Caco-2 (cell line): ENCODE data around the gene DCTN3. TPM values are rescaled to one million over a fixed set of nuclear protein-coding genes. Genes with fewer than 3 reads are reported as not detected.

ENCODE experiments used
- BruUV-seq: library from RNA; stranded (reverse); fragments of 400-500 nt; replicated peaks from 2 replicates; lab custom pipeline; 2021; lab: Mats Ljungman, UMichigan
- CTCF ChIA-PET: fragments of 300-600 bp; sonication (Branson Sonifier 250); formaldehyde crosslinking; loops from one replicate; lab custom pipeline; 2022; ENCODE audit warnings: antibody characterized with exemption; lab: Charles Lee
- POLR2A ChIA-PET: fragments of 300-600 bp; sonication (Branson Sonifier 250); formaldehyde crosslinking; loops from one replicate; lab custom pipeline; 2022; ENCODE audit warnings: antibody characterized with exemption; lab: Charles Lee
- DNase-seq, 2 experiments: peaks; one replicate each; pipeline versions ENCODE4 v3.0.0 to v3.0.0-alpha.2; 2020 to 2022
- H3K27me3 ChIP-seq: replicated peaks from 2 replicates; pipeline ENCODE4 v1.6.0; 2011; ENCODE audit warnings: low read length; ENCODE audit not compliant: control insufficient read depth, insufficient read depth
- H3K36me3 ChIP-seq: 2 replicates; pipeline ENCODE4 v1.5.1; 2011; ENCODE audit warnings: low read length; ENCODE audit not compliant: control insufficient read depth, insufficient read depth
- H3K4me1 ChIP-seq: fragments of 250-450 bp; sonication (Bioruptor Pico); 2 replicates; pipeline ENCODE4 v1.5.1; 2020; ENCODE audit warnings: mild to moderate bottlenecking
- H3K4me3 ChIP-seq: 2 replicates; pipeline ENCODE4 v1.5.1; 2011; ENCODE audit warnings: low read depth, mild to moderate bottlenecking, control low read depth, low read length
- H3K9me3 ChIP-seq: fragments of 250-450 bp; sonication (Bioruptor Pico); 2 replicates; pipeline ENCODE4 v1.5.1; 2020; ENCODE audit warnings: mild to moderate bottlenecking, moderate library complexity
- H3K27ac Mint-ChIP-seq: one replicate; pipeline ENCODE4 v1.8.0; 2022; ENCODE audit warnings: mixed read lengths; ENCODE audit not compliant: unreplicated experiment
- H3K27me3 Mint-ChIP-seq: one replicate; pipeline ENCODE4 v1.8.0; 2022; ENCODE audit warnings: mixed read lengths; ENCODE audit not compliant: insufficient read depth, unreplicated experiment
- H3K36me3 Mint-ChIP-seq: one replicate; pipeline ENCODE4 v1.8.0; 2022; ENCODE audit warnings: mild to moderate bottlenecking, mixed read lengths; ENCODE audit not compliant: insufficient read depth, unreplicated experiment
- H3K4me1 Mint-ChIP-seq: one replicate; pipeline ENCODE4 v1.8.0; 2022; ENCODE audit warnings: low read depth, mixed read lengths; ENCODE audit not compliant: unreplicated experiment
- H3K4me3 Mint-ChIP-seq: one replicate; pipeline ENCODE4 v1.8.0; 2022; ENCODE audit warnings: mild to moderate bottlenecking, moderate library complexity, mixed read lengths; ENCODE audit not compliant: unreplicated experiment
- H3K9me3 Mint-ChIP-seq: one replicate; pipeline ENCODE4 v1.8.0; 2022; ENCODE audit warnings: mixed read lengths; ENCODE audit not compliant: unreplicated experiment
- CTCF ChIP-seq, 2 experiments: fragments of 200-600 bp in 1 of 2; IDR thresholded peaks; 1 replicate in 1 of 2; 2 replicates in 1 of 2; pipeline versions ENCODE4 v1.5.1 to v1.8.0; 2011 to 2022; ENCODE audit warnings: antibody characterized with exemption in 1 of 2, control low read depth in 1 of 2, inconsistent platforms in 1 of 2, low read depth in 1 of 2, low read length in 1 of 2, mild to moderate bottlenecking in 1 of 2, moderate library complexity in 1 of 2; ENCODE audit not compliant: insufficient read depth in 1 of 2, severe bottlenecking in 1 of 2, unreplicated experiment in 1 of 2
- intact Hi-C: fragments of 100-400 bp; cut with micrococcal nuclease; formaldehyde crosslinking; loops from one replicate; pipeline ENCODE4 v1.10.0; 2022; ENCODE audit not compliant: unreplicated experiment
- total RNA-seq: library from RNA; stranded (reverse); gene quantifications from 2 replicates; pipeline ENCODE4 v1.2.3, GENCODE V29; 2022

Gene DCTN3
- total RNA-seq, 1 experiment from 2014 or later, result 70.0 TPM

GRCh38 chr9:34601937-34602573 lies 18.2 kb downstream of the DCTN3 start:
- CTCF ChIA-PET, result interaction anchor here (0.6 to 1.1 kb wide), 4 partner anchors 54 to 198 kb away, joined by 3 to 6 read pairs (median 3); no protein-coding TSS in a partner anchor
- H3K9me3 Mint-ChIP-seq, result no peaks in the 10 kb centered on the region
- H3K4me3 Mint-ChIP-seq, result no peak overlapping the region
- no peak for DNase-seq
- Histone ChIP-seq H3K9me3 (no peaks in the 10 kb centered on the region), H3K4me1 (peaks cover 4% of the 10 kb centered on the region), H3K36me3 (no peaks in the 10 kb centered on the region), H3K27me3 (no peaks in the 10 kb centered on the region), H3K4me3 (no peak overlapping the region)
- POLR2A ChIA-PET, result no interaction called here
- no TSS peak for BruUV-seq
- H3K27me3 Mint-ChIP-seq, result peaks cover 3% of the 10 kb centered on the region
- no peak for TF ChIP-seq CTCF (IDR thresholded peaks at IDR 0.05; ENCODE audit: insufficient read depth in 1 of 2, low read depth in 1 of 2, low read length in 1 of 2, severe bottlenecking in 1 of 2, unreplicated experiment in 1 of 2)
- intact Hi-C loops, result loop anchor here (2.0 kb wide), 3 partner anchors 101 to 349 kb away; no protein-coding TSS in a partner anchor
- H3K27ac Mint-ChIP-seq, result no peak overlapping the region
- no peaks in the 10 kb centered on the region for H3K4me1 Mint-ChIP-seq
- no peaks in the 10 kb centered on the region for H3K36me3 Mint-ChIP-seq

DNA sequence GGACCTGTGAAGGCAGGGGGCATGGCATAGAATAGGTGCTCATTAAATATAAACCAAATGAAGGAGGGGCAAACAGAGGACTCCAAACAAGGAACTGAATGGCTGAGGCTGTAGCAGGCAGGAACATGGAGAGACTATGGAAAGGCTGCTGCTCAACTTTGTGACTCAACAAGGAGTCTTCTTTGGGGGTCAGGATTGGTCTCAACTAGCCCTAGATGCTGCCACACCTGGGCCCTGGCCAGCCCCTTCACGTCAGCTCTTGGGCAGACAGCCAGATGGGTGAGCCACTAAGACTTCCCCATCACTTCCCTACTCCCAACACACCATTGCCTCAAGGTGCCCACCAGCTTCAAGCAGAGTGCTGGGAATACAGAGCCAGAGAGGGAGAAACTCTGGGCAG lies 19.4 kb downstream of the DCTN3 start:
- Histone ChIP-seq H3K4me1 (no peaks in the 10 kb centered on the region), H3K9me3 (no peaks in the 10 kb centered on the region), H3K36me3 (no peaks in the 10 kb centered on the region), H3K27me3 (no peaks in the 10 kb centered on the region; the same call in 1 of the 2 replicates), H3K4me3 (no peak overlapping the region)
- intact Hi-C loops, result no loop called here
- no peak for TF ChIP-seq CTCF (IDR thresholded peaks at IDR 0.05; ENCODE audit: insufficient read depth in 1 of 2, low read depth in 1 of 2, low read length in 1 of 2, severe bottlenecking in 1 of 2, unreplicated experiment in 1 of 2)
- no peak for DNase-seq
- Mint-ChIP-seq H3K9me3 (no peaks in the 10 kb centered on the region), H3K27me3 (peaks cover 11% of the 10 kb centered on the region), H3K4me1 (no peaks in the 10 kb centered on the region), H3K4me3 (no peak overlapping the region), H3K36me3 (no peaks in the 10 kb centered on the region), H3K27ac (no peak overlapping the region)
- no TSS peak for BruUV-seq
- ChIA-PET POLR2A (no interaction called here), CTCF (interaction anchor here (0.6 kb wide), 1 partner anchor 183 kb away, joined by 3 read pairs; no protein-coding TSS in a partner anchor)

DNA sequence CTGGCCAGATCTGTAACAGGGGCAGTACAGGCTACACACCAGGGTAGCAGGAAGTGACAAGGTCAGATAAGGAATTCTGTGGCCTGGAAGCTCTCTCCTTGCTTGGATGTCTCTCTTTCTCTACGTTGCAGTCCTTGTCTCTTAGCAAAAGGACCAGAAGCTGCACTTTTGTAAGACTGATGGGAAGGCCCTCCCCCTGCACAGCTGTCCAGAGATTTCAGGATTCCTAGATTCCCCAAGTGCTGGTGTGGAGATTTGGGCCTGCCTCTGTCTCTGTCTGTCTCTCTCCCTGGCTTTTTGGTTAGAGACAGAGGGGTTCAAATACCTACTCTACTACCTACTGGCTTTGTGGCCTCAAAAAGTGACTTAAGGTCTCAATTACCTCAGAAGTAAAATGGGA lies 20.7 kb downstream of the DCTN3 start:
- Histone ChIP-seq H3K4me3 (no peak overlapping the region), H3K9me3 (no peaks in the 10 kb centered on the region), H3K4me1 (no peaks in the 10 kb centered on the region), H3K36me3 (no peaks in the 10 kb centered on the region), H3K27me3 (no peaks in the 10 kb centered on the region; the same call in 1 of the 2 replicates)
- BruUV-seq, result no TSS peak
- CTCF ChIA-PET, result interaction anchor here (1.4 to 1.6 kb wide), 2 partner anchors 51 to 196 kb away, joined by 4 to 5 read pairs; no protein-coding TSS in a partner anchor
- POLR2A ChIA-PET, result no interaction called here
- no peak for DNase-seq
- Mint-ChIP-seq H3K4me1 (no peaks in the 10 kb centered on the region), H3K27me3 (peaks cover 11% of the 10 kb centered on the region), H3K9me3 (no peaks in the 10 kb centered on the region), H3K27ac (no peak overlapping the region), H3K36me3 (no peaks in the 10 kb centered on the region), H3K4me3 (no peak overlapping the region)
- intact Hi-C loops, result no loop called here
- no peak for TF ChIP-seq CTCF (IDR thresholded peaks at IDR 0.05; ENCODE audit: insufficient read depth in 1 of 2, low read depth in 1 of 2, low read length in 1 of 2, severe bottlenecking in 1 of 2, unreplicated experiment in 1 of 2)
